Activated T-cell treated with anti-CD3 and anti-CD28 coated beads for 24 hours (primary cell): Measurements from ENCODE around the gene ERCC3.

ENCODE experiments used
- DNase-seq: peaks from one replicate; pipeline ENCODE4 v3.0.0-alpha.2; 2020; ENCODE audit warnings: low read depth

ERCC3 gene

DNA sequence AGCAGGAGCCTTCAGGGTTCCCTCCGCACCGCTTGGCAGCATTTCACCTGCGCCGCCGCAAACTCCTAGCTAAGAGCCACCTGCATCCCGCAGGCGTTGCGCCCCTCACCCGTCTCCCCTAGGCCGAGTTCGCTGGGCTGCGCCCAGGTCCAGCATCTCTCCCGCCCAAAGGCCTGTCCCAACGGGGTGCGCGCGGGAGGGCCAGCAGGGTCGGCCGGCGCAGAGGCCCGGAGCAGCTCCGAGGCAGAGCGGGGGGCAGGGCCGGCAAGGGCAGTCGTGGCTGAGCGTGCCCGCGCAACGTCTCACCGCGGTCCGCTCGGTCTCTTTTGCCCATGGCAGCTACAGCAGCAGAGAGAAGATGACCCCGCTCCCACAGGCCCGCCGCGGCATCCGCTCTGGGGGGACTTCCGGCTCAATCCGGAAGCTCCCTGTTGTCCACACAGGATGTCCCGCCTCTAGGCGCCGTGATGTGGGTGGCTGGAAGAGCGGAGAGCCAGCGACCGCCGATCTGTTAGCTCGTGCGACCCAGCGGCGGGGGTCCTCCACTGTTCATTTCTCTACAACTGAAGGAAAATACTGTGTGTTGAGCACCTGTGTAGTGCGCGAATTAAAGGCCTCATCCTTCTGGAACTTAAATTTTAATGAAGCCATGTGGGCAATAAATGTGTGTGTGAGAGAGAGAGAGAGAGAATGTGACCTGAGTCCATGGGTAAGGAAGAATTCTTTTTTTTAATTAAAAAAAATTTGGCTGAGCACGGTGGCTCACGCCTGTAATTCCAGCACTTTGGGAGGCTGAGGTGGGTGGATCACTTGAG lies at the start of gene ERCC3:
Gene ERCC3 (minus strand): TSS at position 397 of the 815 bp plus-strand sequence. CDS start 63 bp downstream, at position 334.
- peak; percentile 79 for DNase-seq

DNA sequence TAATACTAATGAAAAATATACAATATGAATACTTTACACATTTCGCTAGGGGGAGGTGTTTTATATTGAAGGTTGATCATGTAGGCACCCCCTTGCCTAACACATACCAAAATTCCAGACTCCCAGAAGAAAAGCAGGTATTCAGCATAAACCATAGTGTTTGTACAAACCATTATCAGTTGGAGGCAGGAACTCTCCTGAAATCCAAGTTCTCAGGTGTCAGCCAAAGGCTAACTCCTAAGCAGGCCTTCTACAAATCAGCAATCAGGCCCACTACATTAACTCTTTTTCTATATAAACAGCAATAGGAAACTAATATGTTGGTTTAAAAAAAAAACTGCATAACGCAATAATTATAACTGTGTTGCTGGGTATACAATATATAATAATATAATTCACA lies 49.3 kb upstream of the ERCC3 start:
- no peak for DNase-seq

DNA sequence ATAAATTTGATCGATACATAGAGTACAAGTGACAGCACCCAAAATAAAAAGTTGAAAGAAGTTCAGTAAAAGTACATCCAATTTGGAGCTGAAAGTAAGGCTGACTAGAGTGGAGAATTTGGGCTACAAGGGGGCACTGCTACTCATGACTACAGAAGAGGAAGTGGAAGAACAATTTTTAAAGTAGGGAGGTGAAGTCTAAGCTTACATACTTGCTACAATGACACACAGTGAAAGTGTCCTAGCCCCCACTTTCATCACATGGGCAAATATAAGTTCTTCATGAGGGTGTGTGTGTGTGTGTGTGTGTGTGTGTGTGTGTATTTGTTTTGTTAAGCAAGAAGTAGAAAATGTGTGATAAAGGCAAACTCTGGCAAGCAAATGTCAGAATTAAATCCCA lies 48.2 kb upstream of the ERCC3 start:
- DNase-seq: no peak

DNA sequence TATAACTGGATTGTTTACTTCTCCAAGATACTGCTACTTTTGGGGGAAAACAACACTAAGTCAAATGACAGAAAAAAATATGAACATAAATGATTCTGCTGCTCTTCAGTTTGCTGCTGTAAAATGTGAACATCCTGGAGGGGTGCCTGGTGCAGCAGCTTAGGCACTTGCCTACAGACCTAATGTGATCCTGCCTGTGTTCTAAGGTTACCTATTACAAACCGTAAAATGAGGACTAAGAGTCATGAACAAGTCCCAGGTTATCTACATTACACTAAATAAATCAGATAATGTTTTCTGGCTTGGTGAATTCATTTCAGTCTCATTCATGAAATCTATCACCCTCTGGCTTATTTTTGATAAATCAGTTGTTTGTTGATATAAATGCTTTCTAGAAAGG lies 38.4 kb upstream of the ERCC3 start:
- DNase-seq: no peak

DNA sequence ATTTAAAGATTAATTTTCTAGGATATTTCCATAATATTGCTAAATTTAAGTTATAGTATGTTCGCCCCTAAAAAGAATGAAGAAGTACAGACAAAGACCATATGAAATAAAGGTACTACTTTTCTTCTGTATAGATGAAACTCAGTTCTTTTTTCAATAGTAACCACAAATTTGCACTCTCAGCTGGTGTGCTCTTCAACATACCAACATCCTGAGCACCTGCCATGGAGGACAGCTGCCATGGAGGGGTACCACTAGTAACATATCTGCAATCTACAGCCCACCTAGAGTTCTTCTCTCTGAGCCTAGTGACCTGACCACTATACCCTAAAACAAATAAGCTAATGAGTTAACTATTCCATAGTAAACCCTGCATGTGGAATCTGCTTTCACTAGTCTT lies 36.8 kb upstream of the ERCC3 start:
- DNase-seq: no peak

DNA sequence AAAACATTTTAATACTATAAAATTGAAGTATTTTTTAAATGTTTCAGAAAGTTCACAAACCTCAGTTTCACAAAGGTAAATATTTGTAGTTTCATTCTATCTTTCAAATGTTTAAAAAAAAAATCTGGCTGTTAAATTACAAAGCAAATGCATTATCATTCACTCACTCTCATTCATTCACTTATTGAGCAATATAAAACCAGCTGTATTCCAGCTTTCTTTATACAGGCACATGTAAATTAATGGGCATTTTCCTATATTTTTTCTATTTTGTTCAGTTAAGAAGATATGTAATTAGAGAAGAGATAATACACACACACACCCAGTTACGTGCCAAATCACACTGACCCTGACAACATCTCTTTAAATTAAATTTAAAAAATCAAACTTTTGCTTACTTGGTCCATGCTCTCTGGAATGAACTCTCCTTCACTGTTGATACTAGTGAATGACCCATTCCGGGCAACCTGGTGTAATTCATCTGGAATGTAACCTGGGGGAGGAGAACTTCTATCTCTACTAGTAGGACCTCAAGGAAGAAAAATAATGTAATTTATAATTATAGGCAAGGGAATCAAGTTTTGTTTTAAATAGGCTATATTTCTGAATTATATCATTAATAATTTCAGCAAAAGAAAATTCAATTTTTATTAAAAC lies 32.5 kb upstream of the ERCC3 start:
- no peak for DNase-seq

DNA sequence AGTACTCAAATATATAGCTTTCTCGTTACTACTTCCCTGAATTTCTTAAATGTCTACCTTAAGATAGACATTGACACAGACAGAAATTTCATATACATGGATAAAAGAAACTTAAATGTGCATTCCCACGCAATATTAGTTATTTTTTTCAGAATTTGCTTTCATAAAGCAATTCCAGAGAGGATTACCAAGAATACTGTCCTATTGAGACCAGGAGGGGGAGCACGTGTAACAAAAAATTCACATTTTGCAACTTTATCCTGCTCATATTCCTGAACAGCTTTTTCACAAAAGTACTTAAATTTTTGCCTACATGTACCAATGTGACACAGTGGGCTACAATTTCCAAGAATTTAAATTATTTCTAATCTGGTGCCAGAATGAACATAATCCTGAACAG lies 30.7 kb upstream of the ERCC3 start:
- DNase-seq: no peak

DNA sequence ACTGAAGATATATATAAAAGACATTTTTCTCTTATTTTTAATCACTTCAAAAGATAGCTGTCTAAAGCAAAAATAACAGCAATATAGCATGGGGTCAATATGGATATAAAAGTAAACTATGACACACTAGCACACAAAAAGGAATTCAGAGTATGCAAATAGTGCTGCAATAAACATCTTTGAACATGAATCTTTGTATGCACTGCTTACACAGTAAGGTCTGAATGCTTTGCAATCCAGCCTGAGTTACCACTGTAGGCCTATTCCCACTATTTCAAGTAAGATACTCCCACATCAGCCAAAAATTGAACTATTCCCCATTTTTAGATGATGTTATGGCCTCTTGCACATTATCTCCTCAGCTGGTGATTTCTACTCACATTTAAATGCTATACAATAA lies 27.4 kb upstream of the ERCC3 start:
- DNase-seq: no peak

DNA sequence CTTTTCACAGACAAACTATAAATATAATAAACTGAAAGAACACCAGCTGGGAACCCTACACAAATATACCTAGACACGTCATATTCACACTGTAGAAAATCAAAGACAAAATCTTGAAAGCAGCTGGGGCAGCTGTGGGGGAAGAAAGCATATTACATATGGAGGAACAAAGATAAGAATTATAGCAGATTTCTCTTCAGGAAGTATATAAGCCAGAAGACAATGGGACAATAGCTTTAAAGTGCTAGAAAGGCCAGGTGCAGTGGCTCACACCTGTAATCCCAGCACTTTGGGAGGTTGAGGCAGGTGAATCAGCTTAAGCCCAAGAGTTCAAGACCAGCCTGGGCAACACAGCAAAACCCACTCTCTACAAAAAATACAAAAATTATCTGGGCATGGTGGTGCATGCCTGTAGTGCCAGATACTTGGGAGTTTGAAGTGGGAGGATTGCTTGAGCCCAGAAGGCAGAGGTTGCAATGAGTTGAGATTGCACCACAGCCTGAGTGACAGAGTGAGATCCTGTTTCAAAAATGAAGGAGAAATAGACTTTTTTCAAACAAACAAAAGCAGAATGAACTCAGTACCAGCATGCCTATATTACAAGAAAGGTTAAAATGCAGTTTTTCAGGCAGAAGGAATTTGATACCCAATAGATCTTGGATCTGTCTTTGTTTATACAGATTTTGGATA lies 26.8 kb upstream of the ERCC3 start:
- DNase-seq: no peak

DNA sequence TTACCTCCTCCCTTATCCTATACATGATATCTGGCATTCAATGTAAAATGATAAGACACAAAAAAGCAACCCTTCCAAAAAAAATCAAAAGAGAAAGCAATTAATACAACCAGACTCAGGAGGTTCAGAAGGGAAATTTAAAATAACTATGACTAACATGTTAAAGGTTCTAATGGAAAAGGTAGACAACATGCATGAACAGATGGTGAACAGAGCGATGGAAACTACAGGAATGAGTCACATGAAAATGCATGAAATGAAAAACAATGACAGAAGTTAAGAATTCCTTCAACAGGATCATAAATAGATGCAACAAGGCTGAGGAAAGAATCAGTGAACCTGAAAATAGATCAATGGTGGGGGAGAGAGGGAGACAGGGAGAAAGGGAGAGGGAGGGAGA lies 26.1 kb upstream of the ERCC3 start:
- DNase-seq: no peak

DNA sequence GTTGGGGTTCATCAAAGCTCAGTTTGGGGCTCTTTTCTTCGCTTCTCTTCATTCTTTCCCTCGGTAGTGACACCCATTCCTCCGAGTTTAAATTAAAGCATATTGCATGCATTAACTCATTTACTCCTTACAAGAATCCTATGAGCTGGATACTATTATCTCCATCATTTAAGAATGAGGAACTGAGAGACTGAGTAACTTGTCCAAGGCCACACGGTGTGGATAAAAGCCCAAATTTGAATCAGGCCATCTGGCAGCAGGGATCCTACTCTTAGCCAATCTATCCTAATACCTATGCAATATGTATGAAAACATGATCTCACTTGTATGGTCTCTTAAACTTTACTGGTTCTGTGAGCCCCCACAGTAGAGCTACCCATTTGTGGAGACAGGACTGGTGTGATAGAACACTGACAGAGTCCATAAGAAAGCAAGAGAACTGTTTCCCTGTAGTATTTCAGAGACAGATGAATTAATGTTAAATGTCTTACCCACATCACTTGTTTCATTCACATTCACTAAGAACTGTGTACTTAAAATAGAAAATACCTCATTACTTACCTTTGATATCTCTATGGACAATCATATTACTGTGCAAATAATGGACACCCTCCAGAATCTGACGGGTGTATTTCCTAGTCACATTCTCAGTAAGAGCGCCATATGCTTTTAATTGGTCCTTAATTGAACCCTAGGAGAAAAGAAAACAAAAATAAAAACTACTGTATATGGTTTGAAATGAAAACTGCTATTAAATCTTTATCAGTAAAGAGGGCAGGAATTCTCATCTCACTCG lies 20.4 kb upstream of the ERCC3 start:
- no peak for DNase-seq

DNA sequence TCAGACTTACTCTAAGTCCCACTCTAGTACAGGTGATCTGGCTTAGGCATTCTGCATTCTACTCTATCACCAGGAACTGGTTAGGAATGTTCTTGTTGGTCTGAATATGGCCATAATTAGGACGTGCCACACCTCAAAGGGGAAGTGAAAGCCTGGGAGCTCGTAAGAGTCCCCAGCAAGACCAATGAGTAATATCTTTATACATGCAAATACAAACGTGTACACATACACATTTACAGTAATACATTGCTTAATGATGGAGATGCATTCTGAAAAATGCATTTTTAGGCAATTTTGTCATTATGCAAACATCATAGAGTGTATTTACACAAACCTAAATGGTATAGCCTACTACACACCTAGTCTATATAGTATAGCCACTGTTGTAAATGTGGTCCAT lies 19.5 kb upstream of the ERCC3 start:
- no peak for DNase-seq

DNA sequence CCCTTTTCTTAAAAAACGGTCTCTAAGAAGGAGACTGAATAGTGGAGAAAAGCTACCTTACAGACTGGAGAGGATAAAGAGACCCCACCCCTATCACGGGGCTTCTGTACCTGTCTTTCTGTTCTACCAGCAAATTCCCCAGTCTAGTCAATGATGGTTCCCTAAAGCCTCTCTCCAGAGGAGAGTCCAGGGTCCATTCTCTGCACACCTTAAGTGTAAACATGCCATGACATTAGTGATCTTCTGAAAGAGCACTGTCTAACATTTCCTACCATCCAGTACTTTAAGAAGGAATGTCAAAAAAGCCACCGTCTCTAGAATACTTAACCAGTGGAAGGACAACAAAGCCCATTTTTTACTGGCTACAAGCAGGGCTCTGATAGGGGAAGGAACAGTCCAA lies 17.0 kb upstream of the ERCC3 start:
- no peak for DNase-seq

DNA sequence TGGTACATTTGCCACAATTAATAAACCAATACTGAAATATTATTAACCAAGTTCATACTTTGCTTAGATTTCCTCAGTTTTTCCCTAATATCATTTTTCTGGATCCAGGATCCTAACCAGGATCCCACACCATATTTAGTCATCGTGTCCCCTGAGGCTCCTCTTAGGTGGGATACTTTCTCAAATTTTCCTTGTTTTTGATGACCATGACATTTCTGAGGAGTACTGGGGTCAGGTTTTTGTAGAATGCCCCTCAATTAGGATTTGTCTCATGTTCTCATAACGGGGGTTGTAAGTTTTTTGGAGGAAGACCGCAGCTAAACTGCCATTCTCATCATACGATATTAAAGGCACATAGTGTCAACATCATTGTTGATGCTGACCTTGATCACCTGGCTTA lies 15.5 kb upstream of the ERCC3 start:
- no peak for DNase-seq

DNA sequence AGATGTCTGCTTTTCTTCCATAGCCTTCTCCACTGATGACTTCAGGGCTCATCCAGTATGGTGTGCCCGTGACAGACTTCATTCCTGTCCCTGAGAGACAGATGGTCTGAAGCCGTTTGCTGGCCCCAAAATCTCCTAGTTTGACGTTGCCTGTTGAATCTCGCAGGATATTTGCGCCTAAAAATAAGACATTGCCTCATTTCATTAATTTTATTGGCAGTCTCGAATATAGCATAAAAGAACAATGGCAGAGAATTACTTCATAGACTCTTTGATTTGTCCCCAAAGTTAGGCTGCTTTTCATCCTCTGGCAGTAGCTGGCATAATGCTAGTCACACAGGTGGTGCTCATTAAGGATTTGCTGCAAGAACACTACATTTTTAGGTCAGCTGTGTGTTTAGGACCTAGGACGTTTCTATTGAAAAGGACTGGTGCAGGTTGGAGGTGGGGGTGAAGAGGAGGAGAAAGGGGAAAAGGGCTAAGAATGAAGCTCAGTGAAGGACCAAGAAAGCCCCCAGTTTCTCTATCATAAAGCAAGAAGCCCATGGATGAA lies 14.7 kb upstream of the ERCC3 start:
- no peak for DNase-seq

DNA sequence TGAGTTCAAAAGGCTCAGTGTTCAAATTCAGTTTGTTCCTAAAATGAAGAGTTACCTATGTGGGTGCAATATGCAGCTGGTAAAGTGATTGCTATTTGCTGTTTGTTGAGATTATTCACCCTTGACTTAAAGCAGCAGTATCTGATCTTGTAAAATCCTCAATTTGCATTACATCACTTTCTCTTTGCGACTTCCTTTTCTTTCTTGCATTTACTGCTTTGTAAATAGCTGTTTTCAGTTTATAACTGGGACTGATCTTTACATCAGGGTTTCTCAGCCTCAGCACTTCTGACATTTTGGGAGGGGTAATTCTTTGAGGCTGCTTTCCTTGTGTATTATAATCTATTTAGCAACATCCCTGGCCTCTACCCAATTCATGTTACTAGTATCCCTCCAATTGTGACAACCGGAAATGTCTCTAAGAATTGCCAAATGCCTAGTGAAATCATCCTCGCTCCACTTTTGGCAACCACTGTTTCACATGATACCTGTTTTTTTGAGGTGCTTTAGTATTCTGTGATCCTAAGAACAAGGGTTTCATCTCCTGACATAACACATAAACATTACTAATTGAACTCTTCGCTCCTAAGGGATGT lies 12.1 kb upstream of the ERCC3 start:
- no peak for DNase-seq

DNA sequence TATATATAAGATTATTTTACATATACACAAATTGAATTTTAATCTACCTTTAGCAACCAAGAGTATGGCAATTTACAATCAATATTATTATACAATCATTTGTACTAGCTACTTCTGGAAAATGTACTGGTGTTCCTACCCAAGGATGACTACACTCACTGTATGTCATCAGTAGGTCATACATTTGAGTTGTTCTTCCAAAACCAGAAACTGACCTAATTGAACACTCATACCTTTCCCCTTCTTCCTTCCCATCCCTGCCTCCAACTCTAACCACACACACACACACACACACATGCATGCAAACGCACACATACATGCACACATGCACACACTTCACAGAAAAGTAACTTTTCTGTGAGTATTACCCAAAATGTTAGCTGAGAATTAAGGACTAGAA lies 8.2 kb upstream of the ERCC3 start:
- no peak for DNase-seq

DNA sequence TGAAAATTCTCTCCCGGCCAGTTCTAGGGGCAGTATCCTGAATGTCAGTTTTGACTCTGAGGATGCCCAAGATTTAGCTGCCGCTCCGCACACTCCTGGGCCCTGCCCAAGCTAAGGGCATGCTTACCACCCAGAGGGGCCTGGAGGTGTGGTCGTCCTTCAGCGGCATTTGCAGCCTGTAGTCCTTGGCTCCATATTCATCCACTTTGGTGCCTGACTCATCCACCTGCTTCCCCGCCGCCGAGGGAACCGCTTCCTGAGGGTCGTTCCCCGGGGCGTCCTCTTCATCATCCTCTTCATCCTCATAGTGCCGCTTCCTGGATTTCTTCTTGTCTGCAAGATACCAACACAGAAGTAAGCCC lies 577 bp downstream of the ERCC3 start:
- DNase-seq: no peak

DNA sequence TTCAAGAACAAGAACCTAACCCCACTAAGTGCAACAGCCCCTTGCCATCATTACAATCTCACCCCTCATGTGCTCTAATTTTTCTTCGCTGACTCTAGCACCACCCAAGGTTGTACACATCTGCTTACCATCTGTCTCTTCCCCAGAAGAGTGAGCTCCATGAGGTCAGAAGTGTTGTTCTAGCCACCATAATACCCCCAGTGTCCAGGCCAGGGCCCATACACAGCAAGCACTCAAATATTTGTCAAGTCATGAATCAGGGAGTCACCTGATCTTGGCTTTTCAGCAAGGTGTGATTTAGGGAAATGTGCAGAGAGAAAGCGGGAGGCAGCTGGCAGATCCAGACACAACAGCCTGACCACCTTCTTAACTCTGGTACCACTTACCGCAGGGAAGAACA lies 5.7 kb downstream of the ERCC3 start:
- no peak for DNase-seq

DNA sequence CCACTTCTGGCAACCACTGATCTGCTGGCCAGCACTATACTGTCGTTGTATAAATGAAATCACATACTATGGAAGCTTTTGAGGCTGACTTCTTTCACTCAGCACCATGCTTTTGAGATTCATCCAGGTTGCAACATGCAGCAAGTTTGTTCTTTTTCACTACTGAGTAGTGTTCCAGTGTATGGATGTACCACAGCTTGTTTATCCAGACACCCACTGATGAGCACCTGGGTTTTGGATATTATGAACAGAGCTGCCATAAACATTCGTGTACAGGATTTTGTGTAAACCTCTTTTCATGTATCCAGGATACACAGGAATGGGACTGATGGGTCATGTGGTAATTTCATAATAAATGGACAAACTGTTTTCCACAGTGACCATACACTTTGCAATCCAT lies 10.7 kb downstream of the ERCC3 start:
- no peak for DNase-seq

DNA sequence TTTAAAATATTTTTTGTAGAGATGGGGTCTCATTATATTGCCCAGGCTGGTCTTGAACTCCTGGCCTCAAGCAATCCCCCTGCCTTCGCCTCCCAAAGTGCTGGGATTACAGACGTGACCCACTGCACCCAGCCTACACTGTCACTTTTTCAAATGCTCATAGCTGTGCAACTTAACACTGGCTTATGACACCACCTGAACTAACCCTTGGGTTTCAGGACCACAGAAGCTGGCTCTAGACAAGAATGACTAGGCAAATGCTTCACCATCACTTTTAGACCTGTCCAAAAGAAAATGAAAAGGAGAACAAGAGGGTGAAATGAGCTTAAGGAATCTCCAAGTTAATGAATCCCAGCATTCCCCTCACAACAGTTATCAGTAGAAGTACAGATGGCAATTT lies 13.3 kb downstream of the ERCC3 start:
- no peak for DNase-seq

DNA sequence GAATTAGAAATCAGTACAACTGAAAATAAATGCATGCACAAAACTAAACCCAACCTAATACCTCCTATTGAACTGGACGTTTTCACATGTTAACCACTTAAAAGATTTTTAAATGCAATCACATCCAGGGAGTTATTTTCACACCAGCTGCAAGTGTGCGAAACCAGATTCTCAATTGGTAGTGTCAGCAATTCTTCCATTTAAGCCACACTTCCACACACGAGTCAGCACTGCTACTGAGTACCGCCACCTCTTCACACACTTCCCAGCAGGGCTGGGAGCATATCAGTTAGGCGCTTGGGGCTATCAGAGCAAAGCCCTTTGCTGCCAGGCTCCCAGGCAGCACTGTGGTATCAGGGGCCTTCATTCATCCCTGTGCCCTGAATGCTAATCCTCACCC lies 14.2 kb downstream of the ERCC3 start:
- no peak for DNase-seq
